ENCODE data around the gene RASA3.

RASA3 gene

DNA sequence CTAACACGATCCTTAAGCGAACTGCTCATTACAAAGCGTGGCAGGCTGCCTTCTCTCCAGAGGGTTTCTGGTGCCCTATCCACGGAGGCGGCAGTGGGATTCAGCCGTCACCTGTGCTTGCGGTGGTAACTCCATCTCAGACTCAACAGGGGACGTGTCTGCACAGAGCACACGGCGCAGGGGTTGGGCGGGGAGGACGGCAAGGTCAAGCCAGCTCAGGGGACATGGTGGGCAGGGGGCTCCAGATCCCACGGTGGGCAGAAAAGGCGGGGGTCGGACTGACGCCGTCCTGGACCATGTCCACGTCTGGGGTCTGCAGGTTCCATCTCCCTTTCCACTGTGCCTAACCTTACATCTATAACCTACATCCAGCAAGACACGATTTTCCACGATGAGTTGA lies 70.7 kb downstream of the RASA3 start:
- no peaks in the 10 kb centered on the region for H3K27me3 ChIP-seq
- no peaks in the 10 kb centered on the region for H3K9me3 ChIP-seq
- no peak overlapping the region for H3K27ac ChIP-seq
- H3K36me3 ChIP-seq = no peaks in the 10 kb centered on the region
- H3K4me1 ChIP-seq (ENCODE audit: control insufficient read depth in 1 of 2, insufficient read depth in 1 of 2, low read depth in 1 of 2, low read length in 1 of 2) = peaks cover 71 to 77% of the 10 kb centered on the region in 2 experiments
- no peak for TF ChIP-seq CTCF (IDR thresholded peaks at IDR 0.05)
- H3K4me3 ChIP-seq (ENCODE audit: low read depth in 1 of 2, low read length in 1 of 2) = no peak overlapping the region

GRCh38 chr13:114061047-114061446 lies 71.4 kb downstream of the RASA3 start:
- no peaks in the 10 kb centered on the region for H3K36me3 ChIP-seq
- no peak overlapping the region for H3K27ac ChIP-seq
- H3K4me1 ChIP-seq (ENCODE audit: control insufficient read depth in 1 of 2, insufficient read depth in 1 of 2, low read depth in 1 of 2, low read length in 1 of 2) = peaks cover 71 to 77% of the 10 kb centered on the region in 2 experiments
- no peak for TF ChIP-seq CTCF (IDR thresholded peaks at IDR 0.05)
- no peaks in the 10 kb centered on the region for H3K27me3 ChIP-seq
- H3K4me3 ChIP-seq (ENCODE audit: low read depth in 1 of 2, low read length in 1 of 2) = no peak overlapping the region
- no peaks in the 10 kb centered on the region for H3K9me3 ChIP-seq

- Histone ChIP-seq H3K36me3 (no peaks in the 10 kb centered on the region), H3K4me3 (ENCODE audit: low read depth in 1 of 2, low read length in 1 of 2) (no peak overlapping the region)
These were observed 72.2 kb downstream of the RASA3 start for GRCh38 chr13:114059946-114060860.

DNA sequence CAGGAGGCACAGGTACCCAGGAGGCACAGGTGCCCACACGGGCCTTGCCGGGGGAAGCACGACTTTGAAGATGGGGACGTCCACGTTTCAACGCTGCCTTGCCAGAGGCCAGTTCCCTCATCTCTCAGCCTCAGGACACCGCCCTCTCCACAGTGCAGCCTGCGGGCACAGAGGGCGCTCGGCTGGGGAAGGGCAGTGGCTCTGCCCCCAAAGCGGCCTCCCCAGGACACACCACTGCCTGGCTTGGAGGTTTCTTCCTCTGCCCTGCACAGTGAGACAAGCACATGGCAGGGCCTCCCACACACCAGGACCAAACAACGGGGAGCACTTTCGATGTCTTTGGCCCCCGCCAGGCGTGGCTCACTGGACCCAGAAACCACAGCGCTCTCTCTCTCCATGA lies 73.0 kb downstream of the RASA3 start:
- H3K9me3 ChIP-seq = no peaks in the 10 kb centered on the region
- H3K4me3 ChIP-seq (ENCODE audit: low read depth in 1 of 2, low read length in 1 of 2) = no peak overlapping the region
- TF ChIP-seq CTCF (IDR thresholded peaks at IDR 0.05) = no peak
- no peaks in the 10 kb centered on the region for H3K27me3 ChIP-seq
- peaks cover 58 to 67% of the 10 kb centered on the region in 2 experiments for H3K4me1 ChIP-seq (ENCODE audit: control insufficient read depth in 1 of 2, insufficient read depth in 1 of 2, low read depth in 1 of 2, low read length in 1 of 2)
- peak overlapping the region; percentile 84 for H3K27ac ChIP-seq
- no peaks in the 10 kb centered on the region for H3K36me3 ChIP-seq

More at GRCh38 chr13:114059946-114060860, 72.2 kb downstream of the RASA3 start:
- H3K4me1 ChIP-seq (ENCODE audit: control insufficient read depth in 1 of 2, insufficient read depth in 1 of 2, low read depth in 1 of 2, low read length in 1 of 2) = peaks cover 65 to 74% of the 10 kb centered on the region in 2 experiments
- H3K27ac ChIP-seq = peak overlapping the region; percentile 84
- no peaks in the 10 kb centered on the region for H3K27me3 ChIP-seq
- no peak for TF ChIP-seq CTCF (IDR thresholded peaks at IDR 0.05)
- H3K9me3 ChIP-seq = no peaks in the 10 kb centered on the region

DNA sequence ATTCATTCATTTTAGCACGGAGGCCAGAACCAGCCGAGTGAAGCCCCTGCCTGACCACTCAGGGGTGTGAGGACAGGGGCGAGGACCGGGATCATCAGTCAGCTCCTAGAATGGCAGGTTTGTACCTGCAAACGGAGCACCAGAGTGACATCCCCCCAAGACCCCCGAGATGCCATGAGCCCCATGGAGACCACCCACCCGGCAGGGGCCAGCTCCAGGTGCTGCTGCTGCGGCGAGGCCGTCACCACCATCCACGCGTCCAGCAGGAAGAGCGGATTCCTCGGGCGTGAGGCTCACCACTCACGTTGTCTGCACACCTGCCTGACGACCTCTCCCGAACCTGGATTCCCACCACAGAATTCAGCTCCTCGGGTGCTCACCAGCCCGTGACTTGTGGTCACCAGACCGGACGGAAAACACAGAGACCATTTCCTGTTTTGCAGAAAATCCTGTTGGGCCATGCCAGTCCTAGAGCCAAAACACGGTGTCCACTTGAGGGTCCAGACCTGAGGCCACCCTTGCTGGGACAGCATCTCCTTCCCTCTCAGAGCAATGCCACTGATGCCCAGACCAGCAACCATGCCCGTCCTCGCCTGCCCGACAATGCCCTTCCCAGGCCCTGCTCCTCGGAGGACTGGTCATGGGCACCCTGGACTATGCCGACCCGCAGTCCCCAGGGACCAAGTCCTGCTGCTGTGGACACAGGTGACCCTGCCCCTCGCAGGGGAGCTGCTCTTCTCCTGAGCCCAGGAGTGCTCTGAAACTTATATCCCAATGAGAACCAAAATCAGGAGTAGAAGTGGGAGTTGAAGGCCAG lies 74.2 kb downstream of the RASA3 start:
- no peaks in the 10 kb centered on the region for H3K9me3 ChIP-seq
- peak overlapping the region; percentile 48 to 60 for H3K4me3 ChIP-seq (ENCODE audit: low read depth in 1 of 2, low read length in 1 of 2)
- peak overlapping the region; percentile 84 for H3K27ac ChIP-seq
- no peaks in the 10 kb centered on the region for H3K27me3 ChIP-seq
- TF ChIP-seq CTCF (IDR thresholded peaks at IDR 0.05) = no peak
- H3K36me3 ChIP-seq = no peaks in the 10 kb centered on the region
- peaks cover 49 to 58% of the 10 kb centered on the region in 2 experiments for H3K4me1 ChIP-seq (ENCODE audit: control insufficient read depth in 1 of 2, insufficient read depth in 1 of 2, low read depth in 1 of 2, low read length in 1 of 2)
